HCT116 (cell line): ENCODE data around the gene BDH2. TPM values are rescaled to one million over a fixed set of nuclear protein-coding genes. Genes with fewer than 3 reads are reported as not detected.

Experiments
- ATAC-seq: fragments of 200-7000 bp; cut with Tn5 transposase; 2 replicates; pipeline ENCODE4 v1.9.1; 2020; ENCODE audit warnings: mild to moderate bottlenecking, moderate library complexity
- BruUV-seq: library from RNA; stranded (reverse); fragments of 400-500 nt; replicated peaks from 2 replicates; lab custom pipeline; 2021; lab: Mats Ljungman, UMichigan
- CTCF ChIA-PET: fragments of 300-600 bp; sonication (Branson Sonifier 250); formaldehyde crosslinking; loops from one replicate; lab custom pipeline; 2021; ENCODE audit warnings: antibody characterized with exemption; lab: Charles Lee
- POLR2A ChIA-PET: fragments of 300-600, 350-600 bp; sonication (Branson Sonifier 250); formaldehyde crosslinking; loops from one replicate; lab custom pipeline; 2021; ENCODE audit warnings: antibody characterized with exemption; lab: Charles Lee
- RAD21 ChIA-PET, 2 experiments: fragments of 300-600 bp; sonication (Branson Sonifier 250); formaldehyde crosslinking; loops; one replicate each; lab custom pipeline; 2023; ENCODE audit warnings: low total read pairs in 2 of 2; ENCODE audit not compliant: uncharacterized antibody in 2 of 2, unreplicated experiment in 2 of 2, low non-redundant PET in 1 of 2; lab: Charles Lee
- DNase-seq: peaks from one replicate; pipeline ENCODE4 v3.0.0-alpha.2; 2010; ENCODE audit warnings: low read depth, low spot score
- H2AFZ ChIP-seq: fragments of 200-600 bp; shearing (Covaris generic), sonication (generic); 2 replicates; pipeline ENCODE4 v1.6.1; 2017; ENCODE audit warnings: low read depth, mixed run types, mixed read lengths, antibody characterized with exemption, low read length; ENCODE audit not compliant: poor library complexity, severe bottlenecking
- H3K27ac ChIP-seq: 2 replicates; pipeline ENCODE4 v1.5.1; 2012; ENCODE audit warnings: low read depth, low read length
- H3K27me3 ChIP-seq: fragments of 200-600 bp; sonication (generic); 2 replicates; pipeline ENCODE4 v1.6.1; 2016; ENCODE audit warnings: mixed run types, low read length, mixed read lengths; ENCODE audit not compliant: insufficient read depth
- H3K36me3 ChIP-seq, 2 experiments: fragments of 200-500 bp in 1 of 2; fragments of 200-600 bp in 1 of 2; sonication (Bioruptor generic) in 1 of 2; sonication (generic) in 1 of 2; 2 replicates each; pipeline versions ENCODE4 v1.5.1 to v1.6.1; 2014 to 2016; ENCODE audit warnings: low read length in 2 of 2, inconsistent platforms in 1 of 2, mixed read lengths in 1 of 2, mixed run types in 1 of 2; ENCODE audit not compliant: insufficient read depth in 2 of 2, control insufficient read depth in 1 of 2
- H3K4me1 ChIP-seq, 2 experiments: fragments of 200-600 bp in 1 of 2; sonication (generic) in 1 of 2; 2 replicates each; pipeline versions ENCODE4 v1.5.1 to v1.6.1; 2012 to 2017; ENCODE audit warnings: low read length in 2 of 2, inconsistent platforms in 1 of 2, mild to moderate bottlenecking in 1 of 2, mixed read lengths in 1 of 2, mixed run types in 1 of 2, moderate library complexity in 1 of 2; ENCODE audit not compliant: insufficient read depth in 2 of 2, control insufficient read depth in 1 of 2
- H3K4me2 ChIP-seq: fragments of 200-600 bp; sonication (generic); 2 replicates; pipeline ENCODE4 v1.6.1; 2017; ENCODE audit warnings: mixed run types, low read length, mixed read lengths
- H3K4me3 ChIP-seq, 2 experiments: fragments of 200-600 bp in 1 of 2; sonication (generic) in 1 of 2; replicated peaks in 1 of 2; 2 replicates each; pipeline ENCODE4 v1.5.1; 2011 to 2016; ENCODE audit warnings: low read length in 2 of 2, control low read depth in 1 of 2, low read depth in 1 of 2, mild to moderate bottlenecking in 1 of 2, mixed read lengths in 1 of 2, mixed run types in 1 of 2
- H3K79me2 ChIP-seq: fragments of 200-600 bp; sonication (generic); 2 replicates; pipeline ENCODE4 v1.6.1; 2017; ENCODE audit warnings: mild to moderate bottlenecking, mixed run types, low read length, moderate library complexity, mixed read lengths; ENCODE audit not compliant: insufficient read depth
- H3K9ac ChIP-seq: fragments of 200-600 bp; sonication (generic); 2 replicates; pipeline ENCODE4 v1.6.1; 2016; ENCODE audit warnings: low read length, mixed read lengths
- H3K9me2 ChIP-seq: fragments of 200-600 bp; sonication (generic), shearing (Covaris generic); 2 replicates; pipeline ENCODE4 v1.6.1; 2017; ENCODE audit warnings: mixed run types, mild to moderate bottlenecking, moderate library complexity; ENCODE audit not compliant: insufficient read depth
- H3K9me3 ChIP-seq, 2 experiments: fragments of 200-500 bp in 1 of 2; fragments of 200-600 bp in 1 of 2; sonication (Bioruptor generic) in 1 of 2; sonication (generic) in 1 of 2; 2 replicates each; pipeline ENCODE4 v1.6.1; 2014 to 2017; ENCODE audit warnings: low read length in 2 of 2, mixed read lengths in 2 of 2, inconsistent platforms in 1 of 2, low read depth in 1 of 2, mild to moderate bottlenecking in 1 of 2, mixed run types in 1 of 2, moderate library complexity in 1 of 2; ENCODE audit not compliant: control insufficient read depth in 1 of 2, insufficient read depth in 1 of 2
- H4K20me1 ChIP-seq: fragments of 200-600 bp; sonication (generic), shearing (Covaris generic); 2 replicates; pipeline ENCODE4 v1.6.1; 2017; ENCODE audit warnings: mixed run types, mild to moderate bottlenecking, moderate library complexity; ENCODE audit not compliant: insufficient read depth
- ATF3 ChIP-seq: IDR thresholded peaks from 2 replicates; pipeline ENCODE4 v1.6.1; 2012
- CBX3 ChIP-seq: IDR thresholded peaks from 2 replicates; pipeline ENCODE4 v1.6.1; 2012; ENCODE audit warnings: low read depth
- CEBPB ChIP-seq: IDR thresholded peaks from 2 replicates; pipeline ENCODE4 v1.6.1; 2012; ENCODE audit warnings: low read depth
- EZH2 ChIP-seq: fragments of 200-600 bp; sonication (generic); IDR thresholded peaks from 2 replicates; pipeline ENCODE4 v1.6.1; 2017; ENCODE audit warnings: antibody characterized with exemption, mixed run types
- EZH2phosphoT487 ChIP-seq: fragments of 200-600 bp; IDR thresholded peaks from 2 replicates; pipeline ENCODE4 v1.6.1; 2018; ENCODE audit warnings: antibody characterized with exemption, borderline replicate concordance
- JUND ChIP-seq: IDR thresholded peaks from 2 replicates; pipeline ENCODE4 v1.6.1; 2012
- MAX ChIP-seq: IDR thresholded peaks from 2 replicates; pipeline ENCODE4 v1.6.1; 2012
- REST ChIP-seq: IDR thresholded peaks from 2 replicates; pipeline ENCODE4 v1.6.1; 2012; ENCODE audit warnings: low read depth
- SIN3A ChIP-seq: IDR thresholded peaks from 2 replicates; pipeline ENCODE4 v1.6.1; 2012; ENCODE audit warnings: low read depth
- SP1 ChIP-seq: IDR thresholded peaks from 2 replicates; pipeline ENCODE4 v1.6.1; 2012; ENCODE audit warnings: low read depth
- ZNF274 ChIP-seq: fragments of 200-500 bp; sonication (Bioruptor generic); IDR thresholded peaks from 2 replicates; pipeline ENCODE4 v1.6.1; 2014; ENCODE audit warnings: mild to moderate bottlenecking, low read depth, low read length, inconsistent platforms
- intact Hi-C: fragments of 100-400 bp; cut with micrococcal nuclease; formaldehyde crosslinking; loops from 2 replicates; pipeline ENCODE4 v1.10.0; 2022
- total RNA-seq: library from RNA; stranded (reverse); gene quantifications from one replicate; pipeline ENCODE4 v1.2.1, GENCODE V29; 2021; ENCODE audit not compliant: unreplicated experiment

BDH2 gene
- total RNA-seq, 1 experiment from 2014 or later = 5.0 TPM

- no peaks in the 10 kb centered on the region for H3K9me2 ChIP-seq
- intact Hi-C loops = no loop called here
- H3K79me2 ChIP-seq = peaks cover 55% of the 10 kb centered on the region
- no peak for ATAC-seq
- no peak for TF ChIP-seq SP1
- no peak for TF ChIP-seq SIN3A
- no peak for TF ChIP-seq MAX
- TF ChIP-seq ZNF274 = no peak
- TF ChIP-seq ATF3 = no peak
- no peak for TF ChIP-seq CBX3
- no peak for TF ChIP-seq CEBPB
- TF ChIP-seq REST = no peak
- TF ChIP-seq EZH2 = no peak
- TF ChIP-seq JUND = no peak
- no peak for TF ChIP-seq EZH2phosphoT487
- TF ChIP-seq, all 23 proteins: peak for 0
- no peak for DNase-seq
- Histone ChIP-seq H4K20me1 (no peaks in the 10 kb centered on the region), H3K4me3 (no peak overlapping the region), H3K9ac (no peak overlapping the region), H3K36me3 (peaks cover 0 to 4% of the 10 kb centered on the region in 2 experiments; a peak in 1 of 4 replicates), H3K4me1 (peaks cover 8 to 25% of the 10 kb centered on the region in 2 experiments; a peak in 3 of 4 replicates), H3K27me3 (no peaks in the 10 kb centered on the region), H3K4me2 (no peak overlapping the region), H3K9me3 (no peaks in the 10 kb centered on the region), H2AFZ (no peak overlapping the region), H3K27ac (no peak overlapping the region)
- POLR2A ChIA-PET = no interaction called here
- RAD21 ChIA-PET = no interaction called here
- BruUV-seq = no TSS peak
- CTCF ChIA-PET = no interaction called here
Measured at GRCh38 chr4:103073792-103074438, 25.7 kb downstream of the BDH2 start.
